Measurements from ENCODE around the gene TTLL11.

DNA sequence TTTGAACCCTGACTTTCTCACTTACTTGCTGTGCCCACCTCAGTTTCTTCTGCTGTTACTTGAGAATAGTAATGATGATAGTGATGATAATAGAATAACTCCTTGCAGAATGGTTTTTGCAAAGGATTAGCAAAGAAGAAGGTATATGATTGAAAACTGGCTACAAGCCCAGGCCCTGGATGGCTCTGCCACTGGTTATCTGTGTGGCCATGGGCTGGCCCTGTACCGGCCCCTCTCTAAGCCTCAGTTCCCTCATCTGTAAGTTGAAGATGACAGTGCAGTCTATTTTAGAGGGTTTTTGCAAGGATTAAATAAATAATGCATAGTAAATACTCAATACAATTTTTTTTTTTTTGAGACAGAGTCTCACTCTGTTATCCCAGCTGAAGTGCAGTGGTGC is 6.2 kb downstream of the TTLL11 start:
- TF ChIP-seq, protein P1, sequence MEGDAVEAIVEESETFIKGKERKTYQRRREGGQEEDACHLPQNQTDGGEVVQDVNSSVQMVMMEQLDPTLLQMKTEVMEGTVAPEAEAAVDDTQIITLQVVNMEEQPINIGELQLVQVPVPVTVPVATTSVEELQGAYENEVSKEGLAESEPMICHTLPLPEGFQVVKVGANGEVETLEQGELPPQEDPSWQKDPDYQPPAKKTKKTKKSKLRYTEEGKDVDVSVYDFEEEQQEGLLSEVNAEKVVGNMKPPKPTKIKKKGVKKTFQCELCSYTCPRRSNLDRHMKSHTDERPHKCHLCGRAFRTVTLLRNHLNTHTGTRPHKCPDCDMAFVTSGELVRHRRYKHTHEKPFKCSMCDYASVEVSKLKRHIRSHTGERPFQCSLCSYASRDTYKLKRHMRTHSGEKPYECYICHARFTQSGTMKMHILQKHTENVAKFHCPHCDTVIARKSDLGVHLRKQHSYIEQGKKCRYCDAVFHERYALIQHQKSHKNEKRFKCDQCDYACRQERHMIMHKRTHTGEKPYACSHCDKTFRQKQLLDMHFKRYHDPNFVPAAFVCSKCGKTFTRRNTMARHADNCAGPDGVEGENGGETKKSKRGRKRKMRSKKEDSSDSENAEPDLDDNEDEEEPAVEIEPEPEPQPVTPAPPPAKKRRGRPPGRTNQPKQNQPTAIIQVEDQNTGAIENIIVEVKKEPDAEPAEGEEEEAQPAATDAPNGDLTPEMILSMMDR (conservative IDR thresholded peaks at IDR 0.05; ENCODE audit: low read length): no peak
- TF ChIP-seq EZH2phosphoT487 (IDR thresholded peaks at IDR 0.05; ENCODE audit: borderline replicate concordance): no peak

All from Loucy (cell line).